Measurements from ENCODE around the gene C8G. TPM values are rescaled to one million over a fixed set of nuclear protein-coding genes. Genes with fewer than 3 reads are reported as not detected.

C8G gene
- total RNA-seq, 1 experiment from 2014 or later, result 2.9 TPM

GRCh38 chr9:136936645-136937170 is 8.3 kb upstream of the C8G start:
- BruUV-seq (replicated peaks), result no TSS peak
- Histone ChIP-seq H3K27ac (ENCODE audit: low read length) (no peak overlapping the region), H3K36me3 (ENCODE audit: control insufficient read depth, insufficient read depth, low read length) (no peaks in the 10 kb centered on the region; the same call in 1 of the 2 replicates), H3K4me1 (ENCODE audit: control insufficient read depth, insufficient read depth, low read length) (no peaks in the 10 kb centered on the region), H3K9me3 (ENCODE audit: control insufficient read depth, insufficient read depth, low read depth, low read length) (no peaks in the 10 kb centered on the region), H3K4me3 (ENCODE audit: low read depth in 2 of 2, low read length in 2 of 2) (no peak overlapping the region), H3K27me3 (ENCODE audit: control insufficient read depth, insufficient read depth, low read length) (no peaks in the 10 kb centered on the region)
- ChIA-PET CTCF (no interaction called here), POLR2A (no interaction called here)
- DNase-seq (ENCODE audit: low read depth, low spot score), result no peak
- no peak for TF ChIP-seq SIN3A (IDR thresholded peaks at IDR 0.05; ENCODE audit: borderline replicate concordance, insufficient read depth, low read depth, low read length)
- no peak for TF ChIP-seq TCF7L2 (IDR thresholded peaks at IDR 0.05; ENCODE audit: low read depth, low read length)
- no peak for TF ChIP-seq CTCF (IDR thresholded peaks at IDR 0.05)
- TF ChIP-seq REST (IDR thresholded peaks at IDR 0.05; ENCODE audit: insufficient read depth in 1 of 2, low read depth in 2 of 2, low read length in 1 of 2), result no peak
- TF ChIP-seq POLR2AphosphoS5 (IDR thresholded peaks at IDR 0.05; ENCODE audit: low read depth, low read length), result no peak
- in situ Hi-C loops (cut with HindIII; ENCODE audit: low pct_unique_long_range_greater_than_20kb, low sequenced_read_pairs), result no loop called here
- no peak for ATAC-seq
- intact Hi-C loops (cut with micrococcal nuclease; ENCODE audit: unreplicated experiment), result no loop called here

- H3K27ac ChIP-seq (ENCODE audit: low read length), result no peak overlapping the region
- ATAC-seq, result no peak
- POLR2A ChIA-PET, result interaction anchor here (0.7 kb wide), 1 partner anchor 87 kb away, joined by 6 read pairs; no protein-coding TSS in a partner anchor
- CTCF ChIA-PET, result no interaction called here
- TF ChIP-seq SIN3A (IDR thresholded peaks at IDR 0.05; ENCODE audit: borderline replicate concordance, insufficient read depth, low read depth, low read length) (no peak), TCF7L2 (IDR thresholded peaks at IDR 0.05; ENCODE audit: low read depth, low read length) (no peak), REST (IDR thresholded peaks at IDR 0.05; ENCODE audit: insufficient read depth in 1 of 2, low read depth in 2 of 2, low read length in 1 of 2) (no peak), CTCF (IDR thresholded peaks at IDR 0.05) (no peak), POLR2AphosphoS5 (IDR thresholded peaks at IDR 0.05; ENCODE audit: low read depth, low read length) (no peak)
- intact Hi-C loops (cut with micrococcal nuclease; ENCODE audit: unreplicated experiment), result no loop called here
- no peaks in the 10 kb centered on the region for H3K9me3 ChIP-seq (ENCODE audit: control insufficient read depth, insufficient read depth, low read depth, low read length)
- DNase-seq (ENCODE audit: low read depth, low spot score), result no peak
- H3K4me3 ChIP-seq (ENCODE audit: low read depth in 2 of 2, low read length in 2 of 2), result no peak overlapping the region
- H3K4me1 ChIP-seq (ENCODE audit: control insufficient read depth, insufficient read depth, low read length), result no peaks in the 10 kb centered on the region; the same call in 1 of the 2 replicates
- H3K36me3 ChIP-seq (ENCODE audit: control insufficient read depth, insufficient read depth, low read length), result no peaks in the 10 kb centered on the region; the same call in 1 of the 2 replicates
- in situ Hi-C loops (cut with HindIII; ENCODE audit: low pct_unique_long_range_greater_than_20kb, low sequenced_read_pairs), result no loop called here
- BruUV-seq (replicated peaks), result no TSS peak
- no peaks in the 10 kb centered on the region for H3K27me3 ChIP-seq (ENCODE audit: control insufficient read depth, insufficient read depth, low read length)
These were observed 7.6 kb upstream of the C8G start for GRCh38 chr9:136937186-136938001.
